HG02870 (cell line): Measurements from ENCODE around the gene ELMO2.
A peak's percentile ranks its signal among the peaks of the same experiment; 100 is the strongest.

Experiments
- ATAC-seq: cut with Tn5 transposase; IDR thresholded peaks from one replicate; pipeline ENCODE4 v1.9.1; 2021; ENCODE audit warnings: mild to moderate bottlenecking, moderate library complexity; ENCODE audit not compliant: unreplicated experiment

The ELMO2 gene

GRCh38 chr20:46353500-46354206 is 52.8 kb downstream of the ELMO2 start:
- ATAC-seq: no peak

DNA sequence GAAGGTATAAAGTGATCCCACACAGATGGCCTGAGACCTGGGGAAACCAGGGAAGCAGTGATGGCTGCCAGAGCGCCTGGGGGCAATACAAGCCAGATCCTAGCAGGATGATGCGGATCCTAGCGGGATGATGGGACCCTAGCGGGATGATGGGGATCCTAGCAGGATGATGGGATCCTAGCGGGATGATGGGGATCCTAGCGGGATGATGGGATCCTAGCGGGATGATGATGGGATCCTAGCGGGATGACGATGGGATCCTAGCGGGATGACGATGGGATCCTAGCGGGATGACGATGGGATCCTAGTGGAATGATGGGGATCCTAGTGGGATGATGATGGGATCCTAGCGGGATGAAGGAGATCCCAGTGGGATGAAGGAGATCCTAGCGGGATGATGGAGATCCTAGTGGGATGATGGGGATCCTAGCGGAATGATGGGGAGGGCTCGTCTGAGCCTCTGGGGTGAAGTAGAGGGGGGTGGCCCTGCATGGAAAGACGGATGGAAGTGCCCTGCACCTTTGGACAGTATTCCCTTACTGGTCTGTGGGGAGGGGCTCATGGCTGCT is 54.0 kb downstream of the ELMO2 start:
- ATAC-seq: no peak

DNA sequence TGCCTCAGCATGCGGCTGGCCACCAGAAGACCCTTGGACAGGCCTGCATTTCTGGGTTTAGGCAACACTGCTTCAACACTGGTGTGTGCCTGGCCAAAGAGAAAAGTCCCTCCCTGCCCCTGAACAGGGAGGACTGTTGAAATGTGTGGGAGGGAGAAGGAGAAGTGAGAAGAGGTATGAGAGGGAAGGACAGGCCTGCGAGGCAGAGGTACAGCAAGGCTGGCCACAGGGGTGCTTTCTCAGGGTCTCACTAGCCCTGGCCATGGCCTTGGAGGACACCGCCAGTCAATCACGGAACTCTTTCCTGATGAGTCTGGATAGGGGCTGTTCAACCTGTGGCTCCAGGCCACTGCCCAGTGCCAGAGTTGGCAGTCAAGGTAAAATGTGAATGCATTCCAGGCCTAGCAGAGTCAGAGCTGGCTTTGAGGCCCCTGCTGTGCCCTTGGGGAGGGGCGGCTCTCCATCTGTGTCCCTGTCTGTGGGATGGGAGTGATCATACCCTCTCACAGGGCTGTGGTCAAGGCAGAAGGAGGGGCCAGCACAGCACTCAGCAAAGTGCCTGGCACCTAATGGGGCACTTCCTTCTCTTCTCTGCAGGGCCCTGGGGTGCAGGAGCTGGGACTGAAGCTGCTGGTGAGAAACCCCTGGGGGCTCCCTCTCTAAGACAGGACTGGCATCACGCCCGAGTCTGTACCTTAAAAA is 54.9 kb downstream of the ELMO2 start:
- ATAC-seq: no peak

- no peak for ATAC-seq
Measured at GRCh38 chr20:46350986-46351267, 55.5 kb downstream of the ELMO2 start.

DNA sequence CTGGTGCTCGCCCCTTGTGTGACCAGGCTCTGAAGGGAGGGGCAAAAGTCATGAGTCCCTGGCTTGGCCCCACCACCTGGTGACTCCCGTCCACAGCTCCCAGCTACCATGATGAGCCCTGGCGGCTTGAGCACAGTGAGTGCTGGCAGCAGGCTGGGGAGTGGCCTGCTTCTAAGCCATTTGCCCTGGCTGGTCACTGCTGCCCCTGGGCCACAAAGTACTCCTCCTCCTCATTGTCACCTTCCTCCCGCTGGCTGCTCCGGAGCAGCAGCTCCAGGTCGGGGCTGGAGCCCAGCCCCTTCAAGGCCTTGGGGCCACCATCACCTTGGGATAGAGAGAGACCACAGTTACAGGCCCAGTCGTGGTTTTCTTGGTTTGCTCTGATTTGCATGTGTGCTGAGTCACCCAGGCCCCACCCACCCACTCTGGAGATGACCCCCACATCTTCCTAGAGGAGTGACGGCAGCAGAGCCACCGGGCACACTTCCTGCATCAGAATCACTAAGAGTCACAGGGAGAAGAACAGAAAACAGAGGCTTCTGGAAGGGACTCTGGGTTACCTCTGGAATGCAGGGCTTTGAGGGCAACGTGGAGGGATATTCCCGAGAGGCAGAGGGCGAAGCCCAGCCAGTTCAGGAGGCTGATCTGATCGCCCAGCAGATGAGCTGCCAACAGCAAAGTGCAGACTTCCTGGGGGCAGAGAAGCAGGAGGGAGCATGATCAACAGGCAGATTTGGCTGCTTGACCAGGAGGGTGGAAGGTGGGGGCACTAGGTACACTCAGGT is 56.0 kb downstream of the ELMO2 start:
- peak; percentile 59 for ATAC-seq

DNA sequence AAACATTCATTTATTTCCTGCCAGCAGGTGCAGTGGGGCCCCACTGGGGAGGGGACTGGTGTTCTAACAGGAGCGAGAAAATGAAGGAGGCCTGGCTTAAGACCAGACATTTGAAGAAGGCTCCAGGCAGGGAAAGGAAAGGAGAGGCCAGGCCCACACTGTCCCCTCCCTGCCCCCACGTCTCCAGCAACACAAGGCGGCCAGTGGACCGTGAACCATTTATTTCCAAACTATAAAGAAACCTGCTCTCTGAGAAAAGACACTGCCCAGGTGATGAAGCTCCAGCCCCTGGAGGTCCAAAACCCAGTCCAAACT is 56.7 kb downstream of the ELMO2 start:
- ATAC-seq: no peak

- no peak for ATAC-seq
Measured at GRCh38 chr20:46349035-46349741, 57.2 kb downstream of the ELMO2 start.

GRCh38 chr20:46347841-46348803 is 58.3 kb downstream of the ELMO2 start:
- no peak for ATAC-seq

DNA sequence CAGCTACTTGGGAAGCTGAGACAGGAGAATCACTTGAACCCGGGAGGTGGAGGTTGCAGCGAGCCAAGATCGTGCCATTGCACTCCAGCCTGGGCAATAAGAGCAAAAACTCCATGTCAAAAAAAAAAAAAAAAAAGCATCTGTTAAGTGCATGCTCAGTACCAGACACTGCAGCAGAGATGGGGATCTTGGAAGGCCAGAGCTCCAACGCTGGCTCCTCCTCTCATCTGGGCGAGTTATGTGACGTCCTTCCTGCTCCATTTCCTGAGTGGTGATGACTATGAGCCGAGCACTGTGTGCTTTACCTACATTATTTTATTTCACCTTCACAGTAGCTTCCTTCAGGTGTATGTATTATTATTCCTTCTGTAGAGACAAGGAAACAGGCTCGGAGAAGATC is 59.6 kb downstream of the ELMO2 start:
- ATAC-seq: no peak

DNA sequence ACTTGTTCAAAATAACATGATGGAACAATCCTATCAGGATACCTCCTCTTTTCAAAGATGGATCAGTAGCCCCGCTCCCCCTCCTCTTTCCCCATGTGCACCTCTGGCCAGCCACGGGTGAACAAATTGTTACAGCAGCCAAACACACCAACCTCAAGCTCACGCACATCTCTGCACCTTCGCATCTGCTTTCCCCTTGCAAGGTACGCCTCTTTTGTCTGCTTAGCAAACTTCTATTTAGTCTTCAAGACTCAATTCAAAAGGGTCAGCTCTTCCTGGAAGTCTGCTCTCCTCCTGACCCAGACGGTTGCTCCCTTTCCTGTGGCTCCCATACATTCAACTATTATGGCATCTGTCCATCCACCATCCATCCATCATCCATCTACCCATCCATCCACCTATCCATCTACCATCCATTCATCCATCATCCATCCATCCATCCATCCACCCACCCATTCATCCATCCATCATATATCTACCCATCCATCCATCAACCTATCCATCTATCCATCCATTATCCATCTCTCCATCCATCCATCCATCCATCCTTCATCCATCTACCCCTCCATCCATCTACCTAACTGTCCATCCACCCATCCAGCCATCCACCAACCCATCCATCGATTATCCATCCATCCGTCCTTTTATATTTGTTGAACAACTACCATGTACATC is 61.8 kb downstream of the ELMO2 start:
- no peak for ATAC-seq

- no peak for ATAC-seq
Measured at GRCh38 chr20:46343975-46344357, 62.4 kb downstream of the ELMO2 start.

DNA sequence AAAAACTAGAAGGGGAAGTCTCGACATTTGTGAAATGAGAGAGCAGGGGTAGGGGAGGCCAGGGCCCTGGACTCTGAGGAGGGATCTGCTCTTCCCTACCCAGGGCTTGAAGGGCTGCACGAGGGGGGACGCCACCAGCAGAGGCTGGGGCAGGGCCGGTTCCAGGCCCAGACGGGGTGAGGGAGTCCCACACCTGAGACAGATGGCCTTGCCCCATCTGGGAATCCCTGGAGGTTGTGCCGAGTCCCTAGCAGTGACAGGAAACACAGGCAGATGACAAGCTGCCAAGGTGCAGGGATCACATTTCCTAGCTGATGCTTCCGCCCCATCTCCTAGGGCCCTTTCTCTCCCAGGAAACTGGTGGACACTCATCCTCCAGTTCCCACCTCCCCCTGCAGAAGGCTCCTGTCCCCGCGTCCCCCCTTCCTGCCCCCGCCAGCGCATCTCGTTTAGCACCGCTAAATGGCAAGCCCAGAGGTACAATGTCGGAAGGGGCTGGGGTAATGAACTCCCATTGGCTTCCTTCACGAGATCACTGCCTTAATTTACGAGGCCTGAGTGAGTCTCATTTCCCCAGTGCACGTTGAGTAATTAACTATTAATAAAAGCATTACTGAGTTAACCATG is 63.0 kb downstream of the ELMO2 start:
- ATAC-seq: no peak

- ATAC-seq: no peak
Measured at GRCh38 chr20:46342451-46343347, 63.7 kb downstream of the ELMO2 start.

GRCh38 chr20:46342010-46342378 is 64.4 kb downstream of the ELMO2 start:
- ATAC-seq: no peak

- ATAC-seq: no peak
Measured at GRCh38 chr20:46341074-46342009, 65.1 kb downstream of the ELMO2 start.

DNA sequence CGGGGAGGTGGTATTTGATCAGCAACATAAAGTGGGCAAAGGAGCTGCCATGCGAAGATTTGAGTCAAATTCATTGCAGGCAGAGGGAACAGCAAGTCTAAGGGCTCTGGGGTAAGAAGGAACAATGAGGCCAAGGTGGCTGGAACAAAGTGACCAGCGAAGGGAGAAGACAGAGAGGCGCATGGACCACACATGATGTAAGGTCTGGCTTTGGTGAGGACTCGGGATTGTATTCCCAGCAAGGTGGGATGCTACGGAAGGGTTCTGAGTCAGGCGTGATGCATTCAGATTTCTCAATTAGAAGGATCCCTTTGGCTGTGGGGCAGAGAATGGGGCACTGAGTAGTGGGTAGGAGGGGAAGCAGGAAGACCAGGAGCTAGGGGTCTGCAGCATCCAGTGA is 67.4 kb downstream of the ELMO2 start:
- no peak for ATAC-seq

DNA sequence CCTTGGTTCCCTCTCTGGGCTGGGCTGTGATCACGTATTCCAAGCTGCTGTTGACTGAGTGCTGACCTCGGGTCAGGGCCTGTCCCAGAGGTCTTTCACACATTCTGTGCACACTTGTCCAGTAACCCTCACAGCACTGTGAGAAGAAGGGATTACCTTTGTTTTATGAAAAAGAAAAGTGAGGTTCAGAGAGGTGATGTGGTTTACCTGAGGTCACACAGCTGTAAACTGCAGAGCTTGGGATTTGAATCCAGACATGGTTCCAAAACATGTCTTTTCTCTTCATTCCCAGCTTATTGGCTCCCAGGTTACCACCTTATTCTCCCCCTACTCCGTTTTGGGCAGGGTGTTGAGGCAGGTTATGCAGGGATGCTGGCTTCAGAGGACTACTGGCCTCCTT is 69.7 kb downstream of the ELMO2 start:
- no peak for ATAC-seq
